ENCODE measurements around the gene MDK. TPM values are rescaled to one million over a fixed set of nuclear protein-coding genes. Genes with fewer than 3 reads are reported as not detected.

MDK gene
- total RNA-seq, 1 experiment from 2014 or later, result 286 TPM

DNA sequence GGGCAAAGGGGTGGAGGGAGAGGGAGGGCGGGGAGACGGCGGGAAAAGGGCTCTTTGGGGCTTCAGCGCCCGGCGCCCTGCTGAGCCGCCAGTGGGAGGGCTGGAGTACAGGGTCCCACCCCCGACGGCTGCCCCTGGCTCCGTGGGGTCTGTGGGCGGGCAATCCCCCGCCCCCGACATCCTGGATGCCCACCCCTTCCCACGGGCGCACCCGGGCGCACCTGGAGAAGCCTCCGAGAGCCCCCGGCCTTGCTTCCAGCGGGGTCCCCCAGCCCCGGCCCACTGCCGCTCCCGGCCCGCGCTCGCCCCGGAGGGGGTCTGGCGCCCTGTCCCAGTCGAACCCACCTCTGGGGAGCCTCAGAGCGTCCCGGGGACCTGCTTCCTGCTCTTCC, 9.7 kb downstream of the MDK start:
- Histone ChIP-seq H3K9ac (ENCODE audit: low read length) (peak overlapping the region; percentile 27; the same call in 1 of the 2 replicates), H2AFZ (ENCODE audit: low read depth, low read length, poor library complexity, severe bottlenecking) (no peak overlapping the region), H3K79me2 (ENCODE audit: insufficient read depth, low read length) (no peaks in the 10 kb centered on the region), H3K4me2 (ENCODE audit: low read length) (peak overlapping the region; percentile 73), H3K27ac (ENCODE audit: low read depth, low read length) (peak overlapping the region; percentile 15; the same call in 1 of the 2 replicates), H3K27me3 (ENCODE audit: insufficient read depth, low read length) (no peaks in the 10 kb centered on the region), H4K20me1 (ENCODE audit: insufficient read depth) (no peaks in the 10 kb centered on the region), H3K36me3 (ENCODE audit: control insufficient read depth in 1 of 2, insufficient read depth in 2 of 2, low read length in 2 of 2) (no peaks in the 10 kb centered on the region), H3K4me3 (replicated peaks in 1 of 2; ENCODE audit: low read depth in 1 of 2, low read length in 2 of 2) (peak overlapping the region; percentile 30 to 47; a peak in 3 of 4 replicates), H3K9me2 (ENCODE audit: insufficient read depth) (no peaks in the 10 kb centered on the region), H3K9me3 (ENCODE audit: control insufficient read depth in 1 of 2, insufficient read depth in 1 of 2, low read depth in 1 of 2, low read length in 2 of 2) (no peaks in the 10 kb centered on the region), H3K4me1 (ENCODE audit: control insufficient read depth in 1 of 2, insufficient read depth in 2 of 2, low read length in 2 of 2) (peaks cover 8 to 52% of the 10 kb centered on the region in 2 experiments; a peak in 3 of 4 replicates)
- RAD21 ChIA-PET (ENCODE audit: low non-redundant PET in 1 of 2, low total read pairs in 2 of 2, uncharacterized antibody in 2 of 2, unreplicated experiment in 2 of 2), result interaction anchor here in 1 of 2 experiments (0.7 kb wide), 1 partner anchor 234 kb away, joined by 3 read pairs; no protein-coding TSS in a partner anchor
- CTCF ChIA-PET, result interaction anchor here (0.9 to 1.9 kb wide), 4 partner anchors 8 to 138 kb away, joined by 3 to 13 read pairs (median 6); no protein-coding TSS in a partner anchor
- intact Hi-C loops (cut with micrococcal nuclease), result no loop called here
- ATAC-seq, result no peak
- no TSS peak for BruUV-seq (replicated peaks)
- TF ChIP-seq CEBPB (IDR thresholded peaks at IDR 0.05; ENCODE audit: low read depth) (no peak), TCF7L2 (IDR thresholded peaks at IDR 0.05; ENCODE audit: borderline replicate concordance, extremely low read depth, insufficient read depth, insufficient read length) (no peak), SIN3A (IDR thresholded peaks at IDR 0.05; ENCODE audit: low read depth) (no peak), YY1 (IDR thresholded peaks at IDR 0.05; ENCODE audit: extremely low read depth, insufficient replicate concordance, low read depth, low read length) (no peak), REST (IDR thresholded peaks at IDR 0.05; ENCODE audit: low read depth) (no peak), EGR1 (IDR thresholded peaks at IDR 0.05; ENCODE audit: low read depth) (no peak), POLR2AphosphoS5 (IDR thresholded peaks at IDR 0.05; ENCODE audit: low read depth, low read length) (no peak), ELF1 (IDR thresholded peaks at IDR 0.05; ENCODE audit: borderline replicate concordance, low read depth) (no peak), JUND (IDR thresholded peaks at IDR 0.05) (no peak), ZFX (IDR thresholded peaks at IDR 0.05) (no peak), RAD21 (IDR thresholded peaks at IDR 0.05; ENCODE audit: low read depth) (no peak), SRF (IDR thresholded peaks at IDR 0.05; ENCODE audit: low read depth) (no peak), CBX3 (IDR thresholded peaks at IDR 0.05; ENCODE audit: low read depth) (no peak)
- TF ChIP-seq, protein P1, sequence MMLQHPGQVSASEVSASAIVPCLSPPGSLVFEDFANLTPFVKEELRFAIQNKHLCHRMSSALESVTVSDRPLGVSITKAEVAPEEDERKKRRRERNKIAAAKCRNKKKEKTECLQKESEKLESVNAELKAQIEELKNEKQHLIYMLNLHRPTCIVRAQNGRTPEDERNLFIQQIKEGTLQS (IDR thresholded peaks at IDR 0.05), result no peak
- TF ChIP-seq, protein P2, sequence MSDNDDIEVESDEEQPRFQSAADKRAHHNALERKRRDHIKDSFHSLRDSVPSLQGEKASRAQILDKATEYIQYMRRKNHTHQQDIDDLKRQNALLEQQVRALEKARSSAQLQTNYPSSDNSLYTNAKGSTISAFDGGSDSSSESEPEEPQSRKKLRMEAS (IDR thresholded peaks at IDR 0.05), result no peak
- TF ChIP-seq, protein P3, sequence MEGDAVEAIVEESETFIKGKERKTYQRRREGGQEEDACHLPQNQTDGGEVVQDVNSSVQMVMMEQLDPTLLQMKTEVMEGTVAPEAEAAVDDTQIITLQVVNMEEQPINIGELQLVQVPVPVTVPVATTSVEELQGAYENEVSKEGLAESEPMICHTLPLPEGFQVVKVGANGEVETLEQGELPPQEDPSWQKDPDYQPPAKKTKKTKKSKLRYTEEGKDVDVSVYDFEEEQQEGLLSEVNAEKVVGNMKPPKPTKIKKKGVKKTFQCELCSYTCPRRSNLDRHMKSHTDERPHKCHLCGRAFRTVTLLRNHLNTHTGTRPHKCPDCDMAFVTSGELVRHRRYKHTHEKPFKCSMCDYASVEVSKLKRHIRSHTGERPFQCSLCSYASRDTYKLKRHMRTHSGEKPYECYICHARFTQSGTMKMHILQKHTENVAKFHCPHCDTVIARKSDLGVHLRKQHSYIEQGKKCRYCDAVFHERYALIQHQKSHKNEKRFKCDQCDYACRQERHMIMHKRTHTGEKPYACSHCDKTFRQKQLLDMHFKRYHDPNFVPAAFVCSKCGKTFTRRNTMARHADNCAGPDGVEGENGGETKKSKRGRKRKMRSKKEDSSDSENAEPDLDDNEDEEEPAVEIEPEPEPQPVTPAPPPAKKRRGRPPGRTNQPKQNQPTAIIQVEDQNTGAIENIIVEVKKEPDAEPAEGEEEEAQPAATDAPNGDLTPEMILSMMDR (IDR thresholded peaks at IDR 0.05 in 2 of 3, conservative IDR thresholded peaks at IDR 0.05 in 1 of 3; ENCODE audit: borderline replicate concordance in 1 of 3, insufficient read depth in 1 of 3, low read depth in 2 of 3, low read length in 2 of 3), result no peak
- TF ChIP-seq, protein P4, sequence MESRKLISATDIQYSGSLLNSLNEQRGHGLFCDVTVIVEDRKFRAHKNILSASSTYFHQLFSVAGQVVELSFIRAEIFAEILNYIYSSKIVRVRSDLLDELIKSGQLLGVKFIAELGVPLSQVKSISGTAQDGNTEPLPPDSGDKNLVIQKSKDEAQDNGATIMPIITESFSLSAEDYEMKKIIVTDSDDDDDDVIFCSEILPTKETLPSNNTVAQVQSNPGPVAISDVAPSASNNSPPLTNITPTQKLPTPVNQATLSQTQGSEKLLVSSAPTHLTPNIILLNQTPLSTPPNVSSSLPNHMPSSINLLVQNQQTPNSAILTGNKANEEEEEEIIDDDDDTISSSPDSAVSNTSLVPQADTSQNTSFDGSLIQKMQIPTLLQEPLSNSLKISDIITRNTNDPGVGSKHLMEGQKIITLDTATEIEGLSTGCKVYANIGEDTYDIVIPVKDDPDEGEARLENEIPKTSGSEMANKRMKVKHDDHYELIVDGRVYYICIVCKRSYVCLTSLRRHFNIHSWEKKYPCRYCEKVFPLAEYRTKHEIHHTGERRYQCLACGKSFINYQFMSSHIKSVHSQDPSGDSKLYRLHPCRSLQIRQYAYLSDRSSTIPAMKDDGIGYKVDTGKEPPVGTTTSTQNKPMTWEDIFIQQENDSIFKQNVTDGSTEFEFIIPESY (IDR thresholded peaks at IDR 0.05; ENCODE audit: extremely low read depth, insufficient replicate concordance, low read length), result no peak
- POLR2A ChIA-PET, result no interaction called here
- no peak for DNase-seq (ENCODE audit: low read depth, low spot score)
